OCI-M2 (cell line): ENCODE data around the gene OTUD5.
"Not testable (repeated sequence)": the region's sequence is repeated elsewhere in the genome, so short reads cannot be mapped to it uniquely, and the experiment has no call there.

ENCODE experiments used
- DNase-seq: peaks from one replicate; lab custom pipeline; 2025; ENCODE audit not compliant: unreplicated experiment; lab: John Stamatoyannopoulos, UW

The OTUD5 gene

GRCh38 chrX:48957477-48957826 is at the start of gene OTUD5:
OTUD5 (minus strand) TSS chrX:48957607; CDS start chrX:48957570, 37 bp downstream.
- DNase-seq = no peak

- DNase-seq = no peak
Observed at GRCh38 chrX:49003696-49004095, 46.3 kb upstream of the OTUD5 start.

- DNase-seq = peak; percentile 46
Observed at GRCh38 chrX:49002091-49002935, 44.9 kb upstream of the OTUD5 start, which contains the start of gene GRIPAP1. GRIPAP1 (minus strand) TSS chrX:49002264; CDS start chrX:49002229, 35 bp downstream.

DNA sequence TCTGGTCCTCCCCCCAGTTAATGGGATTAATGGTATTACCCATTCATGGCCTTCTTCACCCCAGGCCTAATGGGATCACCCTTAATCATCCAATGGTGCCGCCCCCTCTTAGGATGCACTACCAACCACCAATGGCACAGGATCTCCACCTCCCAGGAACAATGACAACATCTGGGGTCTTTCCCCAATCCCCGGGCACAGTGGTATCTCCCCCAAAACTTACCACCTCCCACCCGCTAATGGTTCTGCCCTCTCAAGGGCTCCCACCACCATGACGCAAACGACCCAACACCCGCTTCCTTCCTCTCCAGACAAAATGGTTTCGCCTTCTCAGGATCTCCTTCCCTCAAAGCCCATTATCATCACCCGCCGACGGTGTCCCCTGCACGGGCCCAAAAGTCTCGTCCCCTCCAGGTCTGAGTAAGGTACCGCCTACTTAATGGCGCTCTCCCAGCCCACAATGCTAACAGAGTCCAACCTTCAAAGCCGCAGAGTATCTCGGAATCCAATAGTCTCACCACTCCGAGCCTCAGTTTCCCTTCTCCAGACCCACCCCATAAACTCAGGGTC is 44.2 kb upstream of the OTUD5 start:
- no peak for DNase-seq

DNA sequence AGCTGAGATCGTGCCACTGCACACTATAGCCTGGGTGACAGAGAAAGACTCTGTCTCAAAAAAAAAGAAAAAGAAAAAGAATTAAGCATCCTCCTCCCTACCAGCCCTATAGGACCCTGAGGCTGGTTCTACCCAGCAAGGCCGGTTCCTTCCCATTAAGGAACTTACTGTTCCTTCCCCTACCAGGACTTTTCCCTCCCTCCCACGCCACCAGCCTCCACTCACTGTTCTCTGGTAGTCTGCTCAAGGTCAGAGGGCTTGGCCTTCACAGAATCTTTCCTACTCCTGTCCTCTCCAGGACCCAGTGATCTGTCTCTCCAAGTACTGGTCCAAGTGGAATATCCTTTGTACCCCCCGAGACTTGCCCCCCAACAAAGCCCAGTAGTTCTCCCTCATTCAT is 43.2 kb upstream of the OTUD5 start:
- no peak for DNase-seq

DNA sequence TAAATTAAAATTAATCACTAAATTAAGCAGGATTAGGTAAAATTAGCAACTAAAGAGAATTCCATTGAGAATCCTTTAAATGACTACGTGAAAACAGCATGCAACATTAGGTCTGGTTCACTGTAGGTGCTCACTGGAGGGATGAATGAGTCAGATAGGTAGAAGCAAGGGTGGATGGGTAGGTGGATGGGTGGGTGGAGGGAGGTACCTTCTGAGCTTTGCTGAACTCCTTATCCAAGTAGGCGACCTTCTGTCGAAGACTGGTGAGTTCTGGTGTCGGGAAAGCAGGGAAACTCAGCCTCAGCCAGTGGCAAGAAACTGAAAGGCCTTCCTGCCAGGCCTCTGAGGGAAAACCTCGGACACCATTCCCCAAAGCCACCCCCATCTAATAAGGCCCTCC is 41.6 kb upstream of the OTUD5 start:
- no peak for DNase-seq

DNA sequence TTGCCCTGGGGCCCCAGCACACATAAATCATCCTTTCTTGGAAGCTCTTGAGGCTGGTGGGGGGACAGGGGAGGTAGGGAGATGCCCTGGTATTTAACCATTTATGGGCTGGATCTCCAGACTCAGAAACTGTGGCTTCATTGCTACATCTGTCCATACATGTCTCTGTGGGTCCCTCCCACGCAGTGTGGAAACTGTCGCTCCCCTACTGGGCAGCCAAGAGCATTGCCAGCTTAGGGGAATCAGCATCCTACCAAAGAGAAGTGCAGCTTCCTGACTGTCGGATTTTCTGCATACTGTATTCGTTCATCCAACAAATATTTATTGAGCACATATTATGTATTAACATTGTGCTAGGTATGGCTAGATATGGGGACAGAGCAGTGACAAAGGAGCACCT is 41.0 kb upstream of the OTUD5 start:
- DNase-seq = no peak

GRCh38 chrX:48997865-48998264 is 40.5 kb upstream of the OTUD5 start:
- DNase-seq = no peak

DNA sequence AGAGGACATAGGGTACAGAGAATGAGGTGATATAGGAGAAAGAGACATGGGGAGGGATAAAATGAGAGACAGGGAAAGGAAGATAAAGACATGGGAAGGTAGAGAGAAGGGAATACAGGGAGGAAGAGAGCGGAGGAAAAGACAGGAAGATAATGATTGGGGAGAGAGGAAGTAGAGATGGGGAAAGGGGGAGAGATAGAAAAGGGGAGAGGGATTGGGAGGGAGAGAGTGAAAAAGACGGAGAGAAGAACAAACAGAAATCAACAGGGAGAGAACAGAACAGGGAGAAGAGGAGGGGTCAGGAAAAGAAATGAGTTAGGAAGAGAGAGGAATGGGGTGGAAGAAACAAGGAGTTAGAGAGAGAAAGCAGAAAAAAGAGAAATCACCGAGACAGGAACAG is 40.0 kb upstream of the OTUD5 start:
- DNase-seq = no peak

DNA sequence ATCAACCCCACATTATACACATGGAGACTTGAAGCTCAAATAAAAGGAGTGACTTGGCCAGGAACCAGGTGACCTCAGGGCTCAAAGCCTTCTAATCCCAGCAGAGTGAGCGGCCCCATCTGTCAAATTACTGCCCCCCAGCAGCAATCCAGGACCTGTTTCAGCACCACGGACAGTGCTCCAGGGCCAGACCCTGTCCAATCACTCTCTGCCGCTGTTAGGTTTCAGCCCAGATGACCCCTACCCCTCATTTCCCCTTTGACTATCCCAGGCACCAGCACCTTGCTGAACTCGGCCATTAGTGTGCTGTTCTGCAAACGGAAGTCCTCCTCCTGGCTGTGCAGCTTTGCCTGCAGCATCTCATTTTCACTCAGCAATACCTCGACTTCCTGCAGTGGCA is 39.6 kb upstream of the OTUD5 start:
- no peak for DNase-seq

- DNase-seq = no peak
Observed at GRCh38 chrX:48992341-48992740, 34.9 kb upstream of the OTUD5 start.

DNA sequence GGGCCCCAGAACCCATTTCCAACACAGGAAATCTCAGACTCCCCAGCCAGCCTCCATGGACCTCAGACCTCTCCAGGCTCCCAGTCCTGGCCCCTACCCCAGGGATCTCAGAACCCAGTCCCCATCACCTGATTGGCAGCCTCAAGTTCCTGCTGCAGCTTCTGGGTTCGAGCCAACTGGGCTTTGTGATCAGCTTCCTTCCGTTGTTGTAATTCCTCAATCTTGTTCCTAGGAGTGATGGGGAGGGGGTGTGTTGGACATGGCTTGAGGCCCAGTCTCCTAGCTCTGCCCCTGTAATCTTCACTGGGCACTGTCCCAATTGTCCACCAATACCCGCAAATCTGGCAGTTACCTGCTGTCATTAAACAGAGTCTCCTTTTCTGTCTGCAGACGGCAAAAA is 32.1 kb upstream of the OTUD5 start:
- no peak for DNase-seq

DNA sequence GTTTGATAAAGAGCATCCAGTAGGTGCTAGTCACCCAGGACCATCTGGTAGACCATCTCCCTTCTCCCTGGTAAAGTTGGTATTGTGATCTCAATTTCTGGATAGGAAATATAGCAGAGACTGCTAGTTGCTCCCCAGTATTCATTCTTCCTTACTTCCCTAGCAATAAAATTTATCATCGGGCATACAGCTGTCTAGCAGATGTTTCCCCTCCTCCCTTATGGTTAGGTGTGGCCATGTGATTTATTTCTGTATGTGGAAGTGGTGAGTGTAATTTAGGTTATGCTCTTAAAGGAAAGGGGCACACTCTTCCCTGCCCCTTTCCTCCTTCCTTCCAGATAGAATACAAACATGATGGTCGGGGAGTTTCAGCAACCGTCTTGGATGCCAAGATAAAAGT is 26.5 kb upstream of the OTUD5 start:
- no peak for DNase-seq

- DNase-seq = no peak
Observed at GRCh38 chrX:48983081-48983480, 25.7 kb upstream of the OTUD5 start.

DNA sequence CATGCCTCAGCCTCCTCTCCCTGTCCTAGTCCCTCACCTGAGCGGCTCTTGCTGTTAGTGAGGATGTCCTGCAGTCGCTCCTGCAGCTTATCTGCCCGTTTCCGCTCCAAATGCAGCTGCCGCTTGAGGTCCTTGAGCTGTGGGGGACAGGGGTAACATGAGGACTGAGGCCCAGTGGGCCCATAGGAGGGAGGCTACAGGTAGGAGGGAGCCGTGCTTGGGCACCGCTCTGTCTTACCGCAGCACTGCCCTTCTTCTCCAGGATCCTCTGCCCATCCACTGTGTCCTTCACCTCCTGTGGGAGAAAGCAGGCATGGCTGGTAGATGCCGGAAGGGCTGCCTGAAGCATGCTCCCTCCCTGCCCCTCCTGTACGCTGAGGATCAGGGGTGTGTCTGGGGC is 23.8 kb upstream of the OTUD5 start:
- DNase-seq = no peak

GRCh38 chrX:48980341-48980740 is 22.9 kb upstream of the OTUD5 start:
- not testable (repeated sequence) for DNase-seq

GRCh38 chrX:48978226-48978625 is 20.8 kb upstream of the OTUD5 start:
- DNase-seq = no peak

- no peak for DNase-seq
Observed at GRCh38 chrX:48976086-48976485, 18.7 kb upstream of the OTUD5 start.

GRCh38 chrX:48975541-48975940 is 18.1 kb upstream of the OTUD5 start:
- DNase-seq = no peak

GRCh38 chrX:48975041-48975440 is 17.6 kb upstream of the OTUD5 start:
- no peak for DNase-seq

- DNase-seq = no peak
Observed at GRCh38 chrX:48974574-48974973, 17.2 kb upstream of the OTUD5 start.

DNA sequence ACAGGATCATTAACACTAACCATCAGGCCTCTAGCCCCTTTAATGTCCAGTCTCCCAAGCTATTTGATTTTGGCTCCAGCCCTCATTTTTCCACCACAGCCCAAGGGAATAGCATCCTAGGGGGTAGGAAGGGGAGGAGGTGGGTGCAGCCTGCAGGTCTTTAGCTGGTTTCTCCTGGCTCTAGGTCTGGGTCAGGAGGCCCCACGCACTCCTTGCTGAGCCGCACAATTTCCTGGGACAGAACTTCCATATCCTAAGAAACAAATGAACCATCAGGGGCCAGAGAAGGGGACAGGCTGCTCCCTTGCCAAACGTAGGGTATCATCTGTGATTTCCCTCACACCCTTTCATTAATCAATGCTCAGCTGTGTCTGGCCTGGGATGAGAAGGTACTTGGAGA is 16.6 kb upstream of the OTUD5 start:
- no peak for DNase-seq
